ENCODE measurements around the gene DNAL1.
"Not testable (repeated sequence)": the region's sequence is repeated elsewhere in the genome, so short reads cannot be mapped to it uniquely, and the experiment has no call there.

DNAL1 gene

DNA sequence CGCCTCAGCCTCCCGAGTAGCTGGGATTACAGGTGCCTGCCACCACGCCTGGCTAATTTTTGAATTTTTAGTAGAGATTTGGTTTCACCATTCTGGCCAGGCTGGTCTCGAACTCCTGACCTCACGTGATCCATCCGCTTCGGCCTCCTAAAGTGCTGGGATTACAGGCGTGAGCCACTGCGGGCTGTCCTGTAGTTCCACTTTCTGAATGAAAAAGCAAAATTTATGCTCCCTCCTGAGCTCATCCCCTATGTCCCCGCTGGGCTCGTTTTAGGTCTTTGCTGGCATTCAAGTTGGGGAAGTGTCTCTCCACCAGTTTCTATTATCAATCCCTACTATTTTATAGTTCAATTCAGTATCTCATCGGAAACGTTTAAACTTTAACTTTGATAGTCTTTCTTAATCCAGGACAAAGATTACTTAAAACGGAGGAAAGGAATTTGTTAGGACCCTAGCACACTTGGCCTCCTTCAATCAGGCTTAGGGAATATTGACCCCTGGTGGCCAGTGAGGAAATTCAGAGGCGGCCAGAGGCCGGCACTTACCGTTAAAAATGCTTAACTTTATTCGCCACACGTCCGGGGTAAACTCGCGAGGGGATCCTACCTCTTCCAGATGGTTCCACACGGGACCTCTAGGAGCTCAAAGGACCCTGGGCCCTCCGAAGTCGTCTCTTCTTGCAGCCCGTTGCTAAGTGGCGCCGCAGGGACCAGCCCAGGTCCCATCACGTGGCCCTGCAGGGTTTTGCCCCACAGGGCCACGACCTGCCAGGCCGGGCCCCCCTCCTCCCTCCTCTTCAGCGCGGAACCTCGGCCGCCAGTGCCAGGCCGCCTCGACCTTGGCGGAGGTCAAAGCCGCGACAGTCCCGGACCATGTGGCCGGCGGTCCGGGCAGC lies 11.4 kb upstream of the DNAL1 start:
- H3K4me1 ChIP-seq (ENCODE audit: control insufficient read depth in 2 of 2, insufficient read depth in 1 of 2, low read depth in 1 of 2, low read length in 2 of 2), result peaks cover 6 to 11% of the 10 kb centered on the region in 2 donors
- H2BK5ac ChIP-seq (ENCODE audit: low read length), result no peak overlapping the region
- no peak overlapping the region for H2BK12ac ChIP-seq (ENCODE audit: low read length)
- peaks cover 0 to 16% (median 13%) of the 10 kb centered on the region in 3 experiments for H3K27me3 ChIP-seq (ENCODE audit: control insufficient read depth in 3 of 3, insufficient read depth in 3 of 3, low read depth in 1 of 3, low read length in 3 of 3)
- H2AFZ ChIP-seq (ENCODE audit: low read length), result peak overlapping the region; percentile 100
- peak overlapping the region; percentile 98 for H3K4me2 ChIP-seq (ENCODE audit: insufficient read depth, low read length, poor library complexity, severe bottlenecking)
- DNase-seq (ENCODE audit: low spot score), result peak; percentile 67
- no peak overlapping the region for H4K8ac ChIP-seq (ENCODE audit: low read depth, low read length)
- H3K4me3 ChIP-seq (ENCODE audit: low read length in 2 of 2), result peak overlapping the region; percentile 52 to 80
- H3K9ac ChIP-seq (ENCODE audit: low read depth, low read length, poor library complexity), result peak overlapping the region; percentile 14
- H3K9me3 ChIP-seq (replicated peaks in 1 of 2; ENCODE audit: control insufficient read depth in 2 of 2, insufficient read depth in 1 of 2, low read depth in 1 of 2, low read length in 2 of 2), result no peaks in the 10 kb centered on the region
- H3K23ac ChIP-seq (ENCODE audit: low read depth, low read length, poor library complexity), result peak overlapping the region; percentile 75
- no peak overlapping the region for H2BK120ac ChIP-seq (ENCODE audit: low read depth, low read length)
- H3K18ac ChIP-seq (ENCODE audit: low read length), result peak overlapping the region; percentile 97
- no peak overlapping the region for H3K4ac ChIP-seq (ENCODE audit: low read length)
- WGBS, 2 donors (ENCODE audit: extremely low coverage in 2 of 2, insufficient read length in 2 of 2, insufficient replicate concordance in 1 of 2), result no CpG with 5 or more reads among the region's 44 CpGs
- no peak overlapping the region for H4K91ac ChIP-seq (ENCODE audit: low read depth, low read length, poor library complexity)
- no peak overlapping the region for H3K27ac ChIP-seq (replicated peaks; ENCODE audit: low read length)
- peak overlapping the region; percentile 31 for H3K14ac ChIP-seq (ENCODE audit: low read length)
- no peaks in the 10 kb centered on the region for H3K36me3 ChIP-seq (replicated peaks in 1 of 2; ENCODE audit: control insufficient read depth in 2 of 2, insufficient read depth in 2 of 2, low read length in 2 of 2)
- H2AK5ac ChIP-seq (ENCODE audit: low read depth, low read length), result peak overlapping the region; percentile 42
- no peaks in the 10 kb centered on the region for H3K79me1 ChIP-seq (ENCODE audit: low read depth, low read length)
- peak overlapping the region; percentile 63 for H2BK15ac ChIP-seq (ENCODE audit: low read length)

DNA sequence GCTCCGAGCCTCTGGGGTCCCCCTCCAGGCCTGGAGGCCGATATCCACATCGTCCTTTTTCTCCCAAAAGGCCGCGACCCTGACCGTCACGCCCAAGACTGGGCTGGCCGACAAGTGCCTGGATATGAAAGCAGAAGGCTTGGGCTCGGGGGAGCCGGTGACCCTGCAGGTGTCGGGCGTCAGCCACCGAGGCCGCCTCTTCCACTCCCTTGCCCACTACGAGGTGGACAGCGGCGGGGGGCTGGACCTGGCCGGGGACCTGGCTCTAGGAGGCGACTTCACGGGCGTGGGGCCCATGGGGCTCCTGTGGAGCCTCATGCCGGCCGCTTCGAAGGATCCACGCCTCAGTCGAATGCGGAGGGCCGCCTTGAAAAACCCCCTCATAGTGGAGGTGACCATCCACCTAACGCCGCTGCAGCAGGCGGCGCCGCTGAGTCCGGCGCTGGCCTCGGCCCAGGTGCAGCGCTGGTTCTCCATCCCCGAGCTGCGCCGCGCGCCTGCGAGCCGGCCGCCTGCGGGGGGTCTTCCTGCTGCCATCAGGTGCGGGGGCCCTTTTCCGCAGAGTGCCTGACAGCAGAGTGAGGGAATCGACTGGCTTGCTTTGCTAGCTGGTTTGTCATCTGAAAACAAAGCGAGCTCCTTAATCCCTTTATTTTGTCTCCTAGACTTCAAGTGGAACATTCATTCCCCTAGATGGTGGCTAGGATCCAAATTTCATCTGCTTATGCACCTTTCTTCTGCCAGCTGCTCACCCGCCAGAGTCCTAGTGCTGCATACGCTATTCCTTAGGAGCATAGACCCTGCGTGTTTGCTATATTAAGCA lies 10.6 kb upstream of the DNAL1 start:
- H4K91ac ChIP-seq (ENCODE audit: low read depth, low read length, poor library complexity), result no peak overlapping the region
- H3K14ac ChIP-seq (ENCODE audit: low read length), result peak overlapping the region; percentile 31
- H3K9me3 ChIP-seq (replicated peaks in 1 of 2; ENCODE audit: control insufficient read depth in 2 of 2, insufficient read depth in 1 of 2, low read depth in 1 of 2, low read length in 2 of 2), result no peaks in the 10 kb centered on the region
- peak overlapping the region; percentile 42 for H2AK5ac ChIP-seq (ENCODE audit: low read depth, low read length)
- H2BK5ac ChIP-seq (ENCODE audit: low read length), result no peak overlapping the region
- peaks cover 6 to 11% of the 10 kb centered on the region in 2 donors for H3K4me1 ChIP-seq (ENCODE audit: control insufficient read depth in 2 of 2, insufficient read depth in 1 of 2, low read depth in 1 of 2, low read length in 2 of 2)
- no peak overlapping the region for H2BK12ac ChIP-seq (ENCODE audit: low read length)
- no peak overlapping the region for H3K4ac ChIP-seq (ENCODE audit: low read length)
- no peak overlapping the region for H2BK120ac ChIP-seq (ENCODE audit: low read depth, low read length)
- H3K27me3 ChIP-seq (ENCODE audit: control insufficient read depth in 3 of 3, insufficient read depth in 3 of 3, low read depth in 1 of 3, low read length in 3 of 3), result peaks cover 0 to 16% (median 13%) of the 10 kb centered on the region in 3 experiments
- peak overlapping the region; percentile 52 to 80 for H3K4me3 ChIP-seq (ENCODE audit: low read length in 2 of 2)
- H3K27ac ChIP-seq (replicated peaks; ENCODE audit: low read length), result no peak overlapping the region
- H3K9ac ChIP-seq (ENCODE audit: low read depth, low read length, poor library complexity), result peak overlapping the region; percentile 85
- peak overlapping the region; percentile 63 for H2BK15ac ChIP-seq (ENCODE audit: low read length)
- DNase-seq (ENCODE audit: low spot score), result peak; percentile 45
- peak overlapping the region; percentile 97 for H3K18ac ChIP-seq (ENCODE audit: low read length)
- H4K8ac ChIP-seq (ENCODE audit: low read depth, low read length), result no peak overlapping the region
- WGBS, 2 donors (ENCODE audit: extremely low coverage in 2 of 2, insufficient read length in 2 of 2, insufficient replicate concordance in 1 of 2), result no CpG with 5 or more reads among the region's 53 CpGs
- H3K79me1 ChIP-seq (ENCODE audit: low read depth, low read length), result no peaks in the 10 kb centered on the region
- H3K36me3 ChIP-seq (replicated peaks in 1 of 2; ENCODE audit: control insufficient read depth in 2 of 2, insufficient read depth in 2 of 2, low read length in 2 of 2), result no peaks in the 10 kb centered on the region
- H3K23ac ChIP-seq (ENCODE audit: low read depth, low read length, poor library complexity), result peak overlapping the region; percentile 75
- H3K4me2 ChIP-seq (ENCODE audit: insufficient read depth, low read length, poor library complexity, severe bottlenecking), result peak overlapping the region; percentile 98
- H2AFZ ChIP-seq (ENCODE audit: low read length), result peak overlapping the region; percentile 100

DNA sequence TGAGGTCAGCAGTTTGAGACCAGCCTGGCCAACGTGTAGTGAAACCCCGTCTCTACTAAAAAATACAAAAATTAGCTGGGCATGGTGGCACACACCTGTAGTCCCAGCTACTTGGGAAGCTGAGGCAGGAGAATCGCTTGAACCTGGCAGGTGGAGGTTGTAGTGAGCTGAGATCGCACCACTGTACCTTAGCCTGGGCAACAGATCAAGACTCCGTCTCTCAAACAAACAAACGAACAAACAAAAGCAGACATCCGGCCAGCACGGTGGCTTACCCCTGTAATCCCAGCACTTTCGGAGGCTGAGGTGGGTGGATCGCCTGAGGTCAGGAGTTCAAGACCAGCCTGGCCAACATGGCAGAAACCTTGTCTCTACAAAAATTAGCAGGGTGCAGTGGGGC lies 8.4 kb upstream of the DNAL1 start:
- not testable (repeated sequence) for H4K8ac ChIP-seq (ENCODE audit: low read depth, low read length); H3K9me3 ChIP-seq (replicated peaks in 1 of 2; ENCODE audit: control insufficient read depth in 2 of 2, insufficient read depth in 1 of 2, low read depth in 1 of 2, low read length in 2 of 2); H2BK12ac ChIP-seq (ENCODE audit: low read length); H3K27ac ChIP-seq (replicated peaks; ENCODE audit: low read length); H2BK120ac ChIP-seq (ENCODE audit: low read depth, low read length); H3K4me2 ChIP-seq (ENCODE audit: insufficient read depth, low read length, poor library complexity, severe bottlenecking); H3K36me3 ChIP-seq (replicated peaks in 1 of 2; ENCODE audit: control insufficient read depth in 2 of 2, insufficient read depth in 2 of 2, low read length in 2 of 2); H2AK5ac ChIP-seq (ENCODE audit: low read depth, low read length); H3K9ac ChIP-seq (ENCODE audit: low read depth, low read length, poor library complexity); DNase-seq (ENCODE audit: low spot score); H3K23ac ChIP-seq (ENCODE audit: low read depth, low read length, poor library complexity); H3K14ac ChIP-seq (ENCODE audit: low read length); H3K18ac ChIP-seq (ENCODE audit: low read length); H4K91ac ChIP-seq (ENCODE audit: low read depth, low read length, poor library complexity); H2BK5ac ChIP-seq (ENCODE audit: low read length); H2AFZ ChIP-seq (ENCODE audit: low read length); H3K4ac ChIP-seq (ENCODE audit: low read length); H3K4me3 ChIP-seq (ENCODE audit: low read length in 2 of 2); H3K79me1 ChIP-seq (ENCODE audit: low read depth, low read length); H2BK15ac ChIP-seq (ENCODE audit: low read length)
- Histone ChIP-seq H3K27me3 (ENCODE audit: control insufficient read depth in 3 of 3, insufficient read depth in 3 of 3, low read depth in 1 of 3, low read length in 3 of 3) (peaks cover 0 to 16% (median 13%) of the 10 kb centered on the region in 3 experiments), H3K4me1 (ENCODE audit: control insufficient read depth in 2 of 2, insufficient read depth in 1 of 2, low read depth in 1 of 2, low read length in 2 of 2) (peaks cover 6 to 11% of the 10 kb centered on the region in 2 donors)
- no CpG with 5 or more reads among the region's 10 CpGs for WGBS, 2 donors (ENCODE audit: extremely low coverage in 2 of 2, insufficient read length in 2 of 2, insufficient replicate concordance in 1 of 2)

DNA sequence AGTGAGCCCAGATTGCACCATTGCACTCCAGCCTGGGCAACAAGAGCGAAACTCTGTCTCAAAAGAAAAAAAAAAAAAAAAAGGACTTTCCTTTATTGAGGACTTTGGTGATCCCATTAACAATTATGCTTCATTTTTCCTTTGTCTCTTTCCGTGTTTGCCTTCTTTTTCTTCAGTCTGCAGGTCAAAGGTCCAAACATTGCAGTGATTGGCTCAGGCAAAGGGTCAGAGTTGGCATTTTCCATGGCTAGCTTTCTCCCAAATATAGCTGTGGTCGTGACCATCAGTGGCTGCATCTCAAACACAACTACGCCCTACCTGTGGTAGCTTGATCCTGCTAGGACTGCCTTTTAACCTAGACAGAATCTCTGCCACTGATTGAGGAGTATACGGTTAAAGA lies 7.0 kb upstream of the DNAL1 start:
- no peak overlapping the region for H3K27ac ChIP-seq (replicated peaks; ENCODE audit: low read length)
- H3K4me1 ChIP-seq (ENCODE audit: control insufficient read depth in 2 of 2, insufficient read depth in 1 of 2, low read depth in 1 of 2, low read length in 2 of 2), result peaks cover 6 to 11% of the 10 kb centered on the region in 2 donors
- H4K91ac ChIP-seq (ENCODE audit: low read depth, low read length, poor library complexity), result no peak overlapping the region
- H2BK120ac ChIP-seq (ENCODE audit: low read depth, low read length), result no peak overlapping the region
- no peaks in the 10 kb centered on the region for H3K36me3 ChIP-seq (replicated peaks in 1 of 2; ENCODE audit: control insufficient read depth in 2 of 2, insufficient read depth in 2 of 2, low read length in 2 of 2)
- H2BK15ac ChIP-seq (ENCODE audit: low read length), result no peak overlapping the region
- H2AFZ ChIP-seq (ENCODE audit: low read length), result no peak overlapping the region
- H3K4me3 ChIP-seq (ENCODE audit: low read length in 2 of 2), result no peak overlapping the region
- no peaks in the 10 kb centered on the region for H3K79me1 ChIP-seq (ENCODE audit: low read depth, low read length)
- WGBS, 2 donors (ENCODE audit: extremely low coverage in 2 of 2, insufficient read length in 2 of 2, insufficient replicate concordance in 1 of 2), result no CpG with 5 or more reads among the region's 5 CpGs
- no peak overlapping the region for H3K4ac ChIP-seq (ENCODE audit: low read length)
- peaks cover 0 to 16% (median 13%) of the 10 kb centered on the region in 3 experiments for H3K27me3 ChIP-seq (ENCODE audit: control insufficient read depth in 3 of 3, insufficient read depth in 3 of 3, low read depth in 1 of 3, low read length in 3 of 3)
- H4K8ac ChIP-seq (ENCODE audit: low read depth, low read length), result no peak overlapping the region
- H2AK5ac ChIP-seq (ENCODE audit: low read depth, low read length), result no peak overlapping the region
- no peak overlapping the region for H3K18ac ChIP-seq (ENCODE audit: low read length)
- DNase-seq (ENCODE audit: low spot score), result no peak
- H3K14ac ChIP-seq (ENCODE audit: low read length), result no peak overlapping the region
- H3K9ac ChIP-seq (ENCODE audit: low read depth, low read length, poor library complexity), result no peak overlapping the region
- no peak overlapping the region for H2BK5ac ChIP-seq (ENCODE audit: low read length)
- H3K23ac ChIP-seq (ENCODE audit: low read depth, low read length, poor library complexity), result no peak overlapping the region
- H3K9me3 ChIP-seq (replicated peaks in 1 of 2; ENCODE audit: control insufficient read depth in 2 of 2, insufficient read depth in 1 of 2, low read depth in 1 of 2, low read length in 2 of 2), result no peaks in the 10 kb centered on the region
- H3K4me2 ChIP-seq (ENCODE audit: insufficient read depth, low read length, poor library complexity, severe bottlenecking), result no peak overlapping the region
- H2BK12ac ChIP-seq (ENCODE audit: low read length), result no peak overlapping the region
